Muscle layer of colon (tissue), 2 donors: ENCODE results near the gene ZNF397.

ENCODE experiments used
- H3K27ac ChIP-seq: one replicate; pipeline ENCODE4 v1.7.0; 2013; ENCODE audit warnings: low read depth, mild to moderate bottlenecking, low read length, moderate library complexity
- H3K27me3 ChIP-seq, 2 donors: one replicate each; pipeline ENCODE4 v1.7.0; 2013; ENCODE audit warnings: low read length in 2 of 2, mild to moderate bottlenecking in 2 of 2; ENCODE audit not compliant: insufficient read depth in 2 of 2, control insufficient read depth in 1 of 2
- H3K36me3 ChIP-seq: one replicate; pipeline ENCODE4 v1.7.0; 2013; ENCODE audit warnings: mild to moderate bottlenecking, low read length; ENCODE audit not compliant: insufficient read depth
- H3K4me1 ChIP-seq: one replicate; pipeline ENCODE4 v1.7.0; 2013; ENCODE audit warnings: mild to moderate bottlenecking, low read length; ENCODE audit not compliant: insufficient read depth
- H3K4me3 ChIP-seq, 2 donors: one replicate each; pipeline ENCODE4 v1.7.0; 2013; ENCODE audit warnings: low read length in 2 of 2, low read depth in 1 of 2, mild to moderate bottlenecking in 1 of 2, moderate library complexity in 1 of 2
- H3K9ac ChIP-seq: one replicate; pipeline ENCODE4 v1.7.0; 2013; ENCODE audit warnings: low read length
- H3K9me3 ChIP-seq: one replicate; pipeline ENCODE4 v1.7.0; 2013; ENCODE audit warnings: mild to moderate bottlenecking, low read length
- donor health status: abdominal sarcoma.
- donor health status: Adenocarcinoma of cecum.

Gene ZNF397

DNA sequence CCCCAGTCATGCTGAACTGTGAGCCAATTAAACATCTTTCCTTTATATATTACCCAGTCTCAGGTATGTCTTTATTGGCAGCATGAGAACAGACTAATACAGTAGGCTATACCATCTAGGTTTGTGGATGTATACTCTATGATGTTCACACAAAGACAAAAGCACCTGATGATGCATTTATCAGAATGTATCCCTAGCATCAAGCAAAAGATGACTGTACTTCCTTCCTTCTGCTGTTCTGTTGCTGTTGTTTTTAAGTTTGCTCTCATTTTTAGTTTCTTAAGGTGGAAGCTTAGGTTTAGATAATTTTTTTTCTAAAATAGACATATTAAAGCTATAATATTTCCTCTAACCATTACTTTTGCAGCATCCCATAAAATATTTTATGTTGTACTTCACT lies 36.8 kb downstream of the ZNF397 start:
- Histone ChIP-seq H3K36me3 (no peaks in the 10 kb centered on the region), H3K27me3 (no peaks in the 10 kb centered on the region), H3K9me3 (no peaks in the 10 kb centered on the region), H3K27ac (no peak overlapping the region), H3K4me1 (no peaks in the 10 kb centered on the region), H3K9ac (no peak overlapping the region), H3K4me3 (no peak overlapping the region)

- no peaks in the 10 kb centered on the region for H3K4me1 ChIP-seq
- no peak overlapping the region for H3K4me3 ChIP-seq
- H3K27me3 ChIP-seq = no peaks in the 10 kb centered on the region
- no peak overlapping the region for H3K27ac ChIP-seq
- H3K9me3 ChIP-seq = no peaks in the 10 kb centered on the region
- H3K36me3 ChIP-seq = peaks cover under 1% of the 10 kb centered on the region
- H3K9ac ChIP-seq = no peak overlapping the region
Observed at GRCh38 chr18:35278085-35278484, 37.3 kb downstream of the ZNF397 start.

GRCh38 chr18:35278969-35279368 lies 38.1 kb downstream of the ZNF397 start:
- no peaks in the 10 kb centered on the region for H3K9me3 ChIP-seq
- peaks cover 4% of the 10 kb centered on the region for H3K36me3 ChIP-seq
- no peak overlapping the region for H3K27ac ChIP-seq
- H3K4me1 ChIP-seq = no peaks in the 10 kb centered on the region
- no peak overlapping the region for H3K4me3 ChIP-seq
- no peak overlapping the region for H3K9ac ChIP-seq
- no peaks in the 10 kb centered on the region for H3K27me3 ChIP-seq

DNA sequence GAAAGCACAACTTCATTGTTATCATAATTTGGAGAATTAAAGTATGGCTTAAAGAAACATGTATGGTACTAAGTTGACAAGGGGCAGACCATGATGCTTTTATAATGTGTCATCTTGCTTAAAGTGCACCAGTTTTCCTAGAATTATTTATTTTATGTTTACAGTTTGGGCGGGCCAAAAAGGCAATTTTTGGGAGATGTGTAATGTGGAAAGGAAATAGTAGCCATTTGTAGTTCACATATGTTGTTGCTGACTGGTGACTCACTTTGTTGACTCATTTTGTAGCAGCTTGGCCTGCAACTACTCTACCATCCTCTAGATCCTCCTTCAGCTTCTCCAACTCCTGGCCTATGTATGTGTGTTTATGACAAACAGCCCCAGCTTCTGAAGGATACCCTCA lies 41.5 kb downstream of the ZNF397 start:
- H3K27ac ChIP-seq = no peak overlapping the region
- H3K4me1 ChIP-seq = no peaks in the 10 kb centered on the region
- H3K36me3 ChIP-seq = peaks cover 4% of the 10 kb centered on the region
- no peaks in the 10 kb centered on the region for H3K27me3 ChIP-seq
- no peak overlapping the region for H3K4me3 ChIP-seq
- H3K9me3 ChIP-seq = no peaks in the 10 kb centered on the region
- H3K9ac ChIP-seq = no peak overlapping the region

DNA sequence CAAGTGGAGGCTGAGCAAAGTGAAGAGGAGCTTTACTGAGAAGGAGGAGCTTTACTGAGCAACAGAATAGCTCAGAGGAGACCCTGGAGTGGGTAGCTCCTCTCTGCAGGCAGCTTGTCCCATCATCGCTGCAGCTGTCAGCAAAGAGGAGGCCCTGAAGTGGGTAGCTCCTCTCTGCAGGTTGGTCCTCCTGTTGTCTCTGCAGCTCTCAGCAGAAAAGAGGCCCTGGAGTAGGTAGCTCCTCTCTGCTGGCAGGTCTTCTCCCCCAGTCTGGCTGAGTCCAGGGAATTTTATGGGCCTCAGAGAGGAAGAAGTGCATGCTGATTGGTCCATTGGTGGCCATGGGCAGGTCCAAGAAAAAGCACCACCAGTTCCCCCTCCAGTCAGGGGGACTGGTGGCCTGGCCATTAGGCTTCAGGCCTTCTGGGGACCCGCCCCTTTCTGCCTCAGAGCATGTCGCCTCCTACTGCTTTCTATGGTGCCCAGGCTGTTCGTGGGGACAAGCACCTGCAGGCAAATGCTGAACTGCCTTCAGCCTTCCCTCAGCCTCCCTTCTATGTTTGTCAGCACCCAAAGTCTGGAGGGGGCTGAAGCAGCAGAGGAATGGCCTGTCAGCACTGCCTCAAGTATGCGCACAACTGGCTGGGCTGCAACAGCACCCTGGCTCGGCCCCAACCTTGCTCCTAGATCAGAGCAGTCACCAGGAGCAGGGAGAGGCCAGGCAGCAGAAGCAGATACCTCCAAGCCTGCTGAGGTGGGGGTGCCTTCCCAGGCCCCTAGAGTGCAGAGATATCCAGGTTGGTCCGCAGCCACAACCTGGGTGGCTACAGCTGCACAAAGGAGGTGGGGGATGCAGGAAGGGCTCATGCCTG lies 43.3 kb downstream of the ZNF397 start:
- no peak overlapping the region for H3K4me3 ChIP-seq
- H3K27ac ChIP-seq = no peak overlapping the region
- no peaks in the 10 kb centered on the region for H3K27me3 ChIP-seq
- peaks cover 4% of the 10 kb centered on the region for H3K36me3 ChIP-seq
- H3K9ac ChIP-seq = no peak overlapping the region
- H3K4me1 ChIP-seq = peaks cover 2% of the 10 kb centered on the region
- no peaks in the 10 kb centered on the region for H3K9me3 ChIP-seq

DNA sequence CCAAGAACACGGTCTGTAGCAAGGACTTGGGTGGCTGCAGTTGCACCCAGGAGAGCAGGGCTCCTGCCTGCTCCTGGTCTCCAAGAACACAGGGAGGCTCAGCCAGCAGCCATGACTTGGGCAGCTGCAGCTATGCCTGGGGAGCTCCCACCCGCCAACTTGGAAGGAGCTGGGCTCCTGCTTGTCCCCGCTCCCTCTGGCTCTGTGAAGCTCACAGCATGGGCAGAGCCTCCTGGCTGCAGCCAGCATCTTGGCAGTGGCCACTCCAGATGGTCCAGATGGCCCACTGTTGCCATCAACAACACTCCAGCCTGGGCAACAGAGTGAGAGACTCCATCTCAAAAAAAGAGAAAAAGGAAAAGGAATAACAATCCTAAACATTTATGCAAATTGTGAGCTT lies 44.0 kb downstream of the ZNF397 start:
- Histone ChIP-seq H3K36me3 (peaks cover 4% of the 10 kb centered on the region), H3K4me1 (peaks cover 5% of the 10 kb centered on the region), H3K9me3 (no peaks in the 10 kb centered on the region), H3K4me3 (no peak overlapping the region), H3K9ac (no peak overlapping the region), H3K27me3 (no peaks in the 10 kb centered on the region), H3K27ac (no peak overlapping the region)

DNA sequence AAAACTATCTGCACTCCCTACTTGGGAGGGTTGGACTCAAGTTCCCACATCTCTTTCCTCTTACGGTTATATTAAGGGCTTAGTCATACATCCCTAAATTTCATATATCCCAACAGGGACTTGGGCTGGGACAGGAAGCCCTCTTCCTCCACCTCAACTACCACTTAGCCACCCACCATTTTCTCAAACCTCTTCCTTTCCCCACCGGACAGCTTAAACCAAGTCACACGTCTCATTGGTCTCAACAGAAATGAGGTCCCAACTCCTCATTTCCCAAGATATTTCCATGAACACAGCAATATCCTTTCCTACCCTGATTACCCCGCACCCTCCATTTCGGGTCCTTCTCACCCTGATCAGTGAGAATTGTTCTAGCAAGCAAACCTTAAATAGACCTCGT lies 48.5 kb downstream of the ZNF397 start:
- H3K4me1 ChIP-seq = peaks cover 21% of the 10 kb centered on the region
- no peaks in the 10 kb centered on the region for H3K36me3 ChIP-seq
- H3K9me3 ChIP-seq = no peaks in the 10 kb centered on the region
- H3K27ac ChIP-seq = peak overlapping the region; percentile 96
- H3K9ac ChIP-seq = peak overlapping the region; percentile 98
- H3K4me3 ChIP-seq = peak overlapping the region; percentile 82 to 98
- no peaks in the 10 kb centered on the region for H3K27me3 ChIP-seq

GRCh38 chr18:35289727-35290093 lies 48.9 kb downstream of the ZNF397 start:
- no peaks in the 10 kb centered on the region for H3K36me3 ChIP-seq
- H3K27ac ChIP-seq = peak overlapping the region; percentile 96
- peak overlapping the region; percentile 82 to 98 for H3K4me3 ChIP-seq
- H3K9ac ChIP-seq = peak overlapping the region; percentile 98
- no peaks in the 10 kb centered on the region for H3K9me3 ChIP-seq
- no peaks in the 10 kb centered on the region for H3K27me3 ChIP-seq
- peaks cover 21% of the 10 kb centered on the region for H3K4me1 ChIP-seq

DNA sequence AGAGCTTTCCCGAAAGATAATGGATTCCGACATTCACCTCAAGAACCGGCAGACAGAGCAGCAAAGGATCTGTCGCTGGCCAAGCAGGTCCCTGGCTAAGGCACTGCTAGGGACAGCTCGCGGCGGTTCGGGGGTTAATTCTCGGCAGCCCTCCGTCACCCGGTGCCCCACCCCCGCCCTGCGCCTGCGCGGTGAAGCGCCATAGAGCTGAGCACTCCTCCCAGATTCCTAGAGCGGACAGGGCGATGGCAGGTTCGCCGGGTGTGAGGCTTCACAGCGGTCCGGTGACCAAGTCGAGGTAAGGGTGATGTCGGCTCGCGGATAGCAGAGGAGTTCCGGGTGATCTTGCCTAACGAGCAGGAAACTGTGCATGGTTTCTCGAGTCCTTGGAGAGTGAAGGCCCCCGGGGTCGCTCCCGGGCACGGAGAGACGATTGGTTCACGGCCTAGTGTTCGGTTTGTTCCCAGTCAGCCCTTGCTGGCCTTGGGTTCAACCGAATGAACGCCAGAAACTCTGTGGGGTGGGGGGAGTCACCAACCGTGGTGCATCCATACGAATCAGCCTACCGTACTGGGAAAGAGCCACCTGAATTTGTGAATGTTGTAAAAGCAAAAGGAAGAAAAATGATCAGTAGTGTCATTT lies 49.4 kb downstream of the ZNF397 start, which contains the start of gene ZSCAN30:
Gene ZSCAN30 (minus strand): TSS at position 136 of the 642 bp plus-strand sequence. CDS start 25,877 bp downstream, outside the sequence.
- Histone ChIP-seq H3K4me3 (peak within 1 kb of the TSS; percentile 82 to 98), H3K4me1 (peaks cover 21% of the 10 kb centered on the region), H3K27me3 (no peaks in the 10 kb centered on the region), H3K27ac (peak within 1 kb of the TSS; percentile 96), H3K36me3 (peaks cover 3% of the 10 kb centered on the region), H3K9me3 (no peaks in the 10 kb centered on the region), H3K9ac (peak within 1 kb of the TSS; percentile 98)

DNA sequence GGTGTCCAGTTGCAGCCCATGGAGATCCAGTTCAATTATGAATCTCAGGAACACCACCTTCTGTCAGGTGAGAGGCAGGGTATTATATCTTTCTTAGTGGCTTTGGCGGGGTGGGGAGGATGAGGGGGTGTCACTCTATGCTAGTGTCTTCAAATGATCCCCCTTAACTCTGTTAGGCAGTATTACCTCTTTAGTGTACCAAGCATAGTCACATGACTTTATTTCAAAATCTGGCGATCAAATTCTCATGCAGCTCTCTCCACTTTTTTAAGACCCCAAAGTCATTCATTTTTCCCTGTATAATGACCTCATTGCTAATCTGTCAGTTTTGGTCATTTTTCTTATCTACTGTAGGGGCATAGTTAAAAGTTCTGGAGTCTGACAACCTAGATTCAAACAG lies 50.3 kb downstream of the ZNF397 start:
- no peak overlapping the region for H3K27ac ChIP-seq
- no peaks in the 10 kb centered on the region for H3K27me3 ChIP-seq
- peak overlapping the region in 1 of 2 donors; percentile 98 for H3K4me3 ChIP-seq
- peak overlapping the region; percentile 98 for H3K9ac ChIP-seq
- peaks cover 21% of the 10 kb centered on the region for H3K4me1 ChIP-seq
- peaks cover 4% of the 10 kb centered on the region for H3K36me3 ChIP-seq
- no peaks in the 10 kb centered on the region for H3K9me3 ChIP-seq

GRCh38 chr18:35296060-35296459 lies 55.2 kb downstream of the ZNF397 start:
- Histone ChIP-seq H3K9ac (no peak overlapping the region), H3K27me3 (no peaks in the 10 kb centered on the region), H3K4me3 (no peak overlapping the region), H3K4me1 (peaks cover 11% of the 10 kb centered on the region), H3K27ac (no peak overlapping the region), H3K36me3 (peaks cover 9% of the 10 kb centered on the region), H3K9me3 (no peaks in the 10 kb centered on the region)
